B cell (primary cell): ENCODE data around the gene TP53AIP1. TPM values are rescaled to one million over a fixed set of nuclear protein-coding genes. Genes with fewer than 3 reads are reported as not detected.

Source experiments
- ATAC-seq: fragments of 200-7000 bp; cut with Tn5 transposase; one replicate; pipeline ENCODE4 v1.10.0; 2021; ENCODE audit warnings: low read depth, mild to moderate bottlenecking, moderate number of reproducible peaks, moderate library complexity
- CTCF ChIA-PET: fragments of 350-600 bp; sonication (Branson Sonifier 250); formaldehyde crosslinking; loops from one replicate; lab custom pipeline; 2021; ENCODE audit warnings: antibody characterized with exemption, inconsistent platforms; lab: Charles Lee
- POLR2A ChIA-PET: fragments of 350-600 bp; sonication (Branson Sonifier 250); formaldehyde crosslinking; loops from one replicate; lab custom pipeline; 2021; ENCODE audit warnings: antibody characterized with exemption; lab: Charles Lee
- DNase-seq: peaks from one replicate; pipeline ENCODE4 v3.0.0; 2013
- H2AFZ ChIP-seq: 2 replicates; pipeline ENCODE4 v1.6.1; 2012; ENCODE audit warnings: mild to moderate bottlenecking, low read depth, low read length; ENCODE audit not compliant: insufficient read depth, poor library complexity, severe bottlenecking
- H3K27ac ChIP-seq, 2 donors: 1 replicate in 1 of 2; 2 replicates in 1 of 2; pipeline ENCODE4 v1.5.1; 2012 to 2013; ENCODE audit warnings: low read length in 2 of 2, mild to moderate bottlenecking in 2 of 2, moderate library complexity in 1 of 2
- H3K27me3 ChIP-seq, 4 experiments: fragments of 200-600 bp in 1 of 4; sonication (generic) in 1 of 4; replicated peaks in 1 of 4; 1 replicate in 2 of 4; 2 replicates in 2 of 4; pipeline versions ENCODE4 v1.6.1 to v1.7.0; 2013 to 2016; ENCODE audit warnings: low read length in 3 of 4, mild to moderate bottlenecking in 2 of 4, mixed read lengths in 1 of 4, moderate library complexity in 1 of 4; ENCODE audit not compliant: insufficient read depth in 4 of 4, control insufficient read depth in 3 of 4; ENCODE audit errors: control extremely low read depth in 1 of 4
- H3K36me3 ChIP-seq, 2 experiments: replicated peaks in 1 of 2; 1 replicate in 1 of 2; 2 replicates in 1 of 2; pipeline versions ENCODE4 v1.6.1 to v1.7.1; 2013; ENCODE audit warnings: low read length in 1 of 2; ENCODE audit not compliant: insufficient read depth in 2 of 2, control insufficient read depth in 1 of 2; ENCODE audit errors: control extremely low read depth in 1 of 2, extremely low read depth in 1 of 2
- H3K4me1 ChIP-seq, 2 donors: fragments of 200-600 bp in 1 of 2; sonication (generic) in 1 of 2; 1 replicate in 1 of 2; 2 replicates in 1 of 2; pipeline versions ENCODE4 v1.5.1 to v1.6.1; 2013 to 2017; ENCODE audit warnings: low read length in 2 of 2; ENCODE audit not compliant: control insufficient read depth in 2 of 2, insufficient read depth in 2 of 2
- H3K4me2 ChIP-seq: replicated peaks from 2 replicates; pipeline ENCODE3; 2012; ENCODE audit warnings: mild to moderate bottlenecking, low read depth, low read length; ENCODE audit not compliant: poor library complexity, severe bottlenecking
- H3K4me3 ChIP-seq, 5 experiments: fragments of 200-600 bp in 1 of 5; sonication (generic) in 1 of 5; 1 replicate in 3 of 5; 2 replicates in 2 of 5; pipeline versions ENCODE4 v1.5.1 to v1.7.0; 2011 to 2016; ENCODE audit warnings: low read length in 4 of 5, mild to moderate bottlenecking in 4 of 5, low read depth in 2 of 5, control low read depth in 1 of 5, moderate library complexity in 1 of 5; ENCODE audit not compliant: insufficient read depth in 1 of 5; ENCODE audit errors: control extremely low read depth in 1 of 5, extremely low read depth in 1 of 5
- H3K79me2 ChIP-seq: fragments of 200-600 bp; sonication (generic); one replicate; pipeline ENCODE4 v1.6.0; 2016; ENCODE audit warnings: low read length; ENCODE audit not compliant: control insufficient read depth, insufficient read depth
- H3K9ac ChIP-seq: fragments of 200-600 bp; sonication (generic); 2 replicates; pipeline ENCODE4 v1.6.1; 2017; ENCODE audit warnings: mild to moderate bottlenecking, low read length, moderate library complexity
- H3K9me3 ChIP-seq, 3 donors: one replicate each; pipeline versions ENCODE4 v1.6.1 to v1.7.1; 2013; ENCODE audit warnings: low read length in 2 of 3; ENCODE audit not compliant: control insufficient read depth in 2 of 3, insufficient read depth in 1 of 3; ENCODE audit errors: control extremely low read depth in 1 of 3
- H4K20me1 ChIP-seq: 2 replicates; pipeline ENCODE4 v1.6.0; 2012; ENCODE audit warnings: mild to moderate bottlenecking, low read length; ENCODE audit not compliant: insufficient read depth, control insufficient read depth, poor library complexity, severe bottlenecking
- H3K27ac Mint-ChIP-seq: one replicate; pipeline ENCODE4 v1.8.0; 2021; ENCODE audit warnings: mixed read lengths
- H3K27me3 Mint-ChIP-seq: one replicate; pipeline ENCODE4 v1.8.0; 2021; ENCODE audit warnings: mixed read lengths
- H3K4me1 Mint-ChIP-seq: one replicate; pipeline ENCODE4 v1.8.0; 2021; ENCODE audit warnings: mixed read lengths
- H3K4me3 Mint-ChIP-seq: one replicate; pipeline ENCODE4 v1.8.0; 2021; ENCODE audit warnings: mixed read lengths
- H3K9me3 Mint-ChIP-seq: one replicate; pipeline ENCODE4 v1.8.0; 2022; ENCODE audit warnings: mixed read lengths; ENCODE audit not compliant: insufficient read depth
- CTCF ChIP-seq: fragments of 200-600 bp; IDR thresholded peaks from one replicate; pipeline ENCODE4 v1.8.0; 2022; ENCODE audit warnings: antibody characterized with exemption, mild to moderate bottlenecking
- EZH2 ChIP-seq: IDR thresholded peaks from 2 replicates; pipeline ENCODE4 v1.6.1; 2012; ENCODE audit warnings: borderline replicate concordance, low read depth, mild to moderate bottlenecking, moderate library complexity, low read length; ENCODE audit not compliant: insufficient read depth, poor library complexity, severe bottlenecking
- WGBS: methylation state at CpG from one replicate; pipeline ENCODE4 v1.1.5; 2013; ENCODE audit warnings: missing lambda C conversion rate; ENCODE audit not compliant: insufficient coverage; 5-methylcytosine and 5-hydroxymethylcytosine counted together
- intact Hi-C: fragments of 100-400 bp; cut with micrococcal nuclease; formaldehyde crosslinking; loops from one replicate; pipeline ENCODE4 v1.10.0; 2022
- polyA plus RNA-seq: library from polyadenylated mRNA; depleted of rRNA; stranded (reverse); fragments of >200 nt; gene quantifications from 2 replicates; pipeline ENCODE4 v1.2.3, GENCODE V29; 2012
- total RNA-seq, 2 donors: library from RNA; stranded (reverse); fragments of 120-200 nt in 1 of 2; gene quantifications; 1 replicate in 1 of 2; 2 replicates in 1 of 2; pipeline versions ENCODE4 v1.2.3 to v1.2.4, GENCODE V29; 2013 to 2022

TP53AIP1 gene
- total and polyA plus RNA-seq, 2 donors (not counting 1 experiment from before 2014, with no cell fraction given), result 0.04 to 0.12 TPM

GRCh38 chr11:128921793-128922192 is 20.9 kb downstream of the TP53AIP1 start:
- Mint-ChIP-seq H3K4me1 (peaks cover 5% of the 10 kb centered on the region), H3K4me3 (no peak overlapping the region), H3K27me3 (peaks cover 15% of the 10 kb centered on the region), H3K9me3 (no peaks in the 10 kb centered on the region), H3K27ac (no peak overlapping the region)
- intact Hi-C loops, result no loop called here
- H3K27me3 ChIP-seq, result peaks cover 0 to 23% (median 0%) of the 10 kb centered on the region in 4 experiments
- DNase-seq (no peak), ATAC-seq (no peak)
- H3K79me2 ChIP-seq, result no peaks in the 10 kb centered on the region
- no peak overlapping the region for H3K4me2 ChIP-seq
- peaks cover 0 to 6% (median 0%) of the 10 kb centered on the region in 3 donors for H3K9me3 ChIP-seq
- no peak overlapping the region for H2AFZ ChIP-seq
- POLR2A ChIA-PET, result no interaction called here
- CTCF ChIA-PET, result interaction anchor here (1.3 kb wide), 1 partner anchor 37 kb away, joined by 4 read pairs; no protein-coding TSS in a partner anchor
- no peaks in the 10 kb centered on the region for H4K20me1 ChIP-seq
- H3K36me3 ChIP-seq, result no peaks in the 10 kb centered on the region
- H3K27ac ChIP-seq, result no peak overlapping the region
- no peak overlapping the region for H3K9ac ChIP-seq
- H3K4me3 ChIP-seq, result no peak overlapping the region
- WGBS, result 82% methylated on average over 2 of the region's 4 CpGs
- peaks cover 0 to 4% of the 10 kb centered on the region in 2 donors for H3K4me1 ChIP-seq
- no peak for TF ChIP-seq EZH2
- TF ChIP-seq CTCF, result no peak

GRCh38 chr11:128920666-128921065 is 22.0 kb downstream of the TP53AIP1 start:
- H3K27me3 Mint-ChIP-seq, result peaks cover 23% of the 10 kb centered on the region
- no peaks in the 10 kb centered on the region for H3K9me3 Mint-ChIP-seq

More at GRCh38 chr11:128920666-128921065, 22.0 kb downstream of the TP53AIP1 start:
- Histone ChIP-seq H3K9ac (no peak overlapping the region), H3K79me2 (no peaks in the 10 kb centered on the region), H3K9me3 (peaks cover 0 to 6% (median 0%) of the 10 kb centered on the region in 3 donors), H4K20me1 (no peaks in the 10 kb centered on the region), H3K27ac (no peak overlapping the region), H3K4me2 (no peak overlapping the region), H3K4me1 (peaks cover 0 to 4% of the 10 kb centered on the region in 2 donors), H3K36me3 (no peaks in the 10 kb centered on the region), H3K27me3 (peaks cover 0 to 22% (median 0%) of the 10 kb centered on the region in 4 experiments), H2AFZ (no peak overlapping the region), H3K4me3 (no peak overlapping the region)
- H3K4me3 Mint-ChIP-seq, result no peak overlapping the region
- intact Hi-C loops, result no loop called here
- TF ChIP-seq CTCF (no peak), EZH2 (no peak)
- H3K4me1 Mint-ChIP-seq, result peaks cover 5% of the 10 kb centered on the region
- CTCF ChIA-PET, result interaction anchor here (0.6 to 3.8 kb wide), 2 partner anchors 14 to 62 kb away, joined by 4 to 13 read pairs; no protein-coding TSS in a partner anchor
- no peak overlapping the region for H3K27ac Mint-ChIP-seq
- ATAC-seq (no peak), DNase-seq (no peak)
- POLR2A ChIA-PET, result no interaction called here
- WGBS, result 96% methylated on average over 15 of the region's 15 CpGs
